GM12865 (cell line): ENCODE data around the gene ASTN1.

Source experiments
- DNase-seq: peaks from one replicate; pipeline ENCODE4 v3.0.0; 2010; ENCODE audit warnings: low read depth
- H3K4me3 ChIP-seq: 2 replicates; pipeline ENCODE4 v1.5.1; 2011; ENCODE audit warnings: mild to moderate bottlenecking, low read depth, low read length, control low read depth
- CTCF ChIP-seq: IDR thresholded peaks from 2 replicates; pipeline ENCODE4 v1.5.1; 2011; ENCODE audit warnings: low read length, control low read depth, low read depth, inconsistent platforms; ENCODE audit not compliant: insufficient read depth; ENCODE audit errors: missing control alignments

The ASTN1 gene

GRCh38 chr1:177198243-177198642 lies 33.7 kb upstream of the ASTN1 start:
- no peak overlapping the region for H3K4me3 ChIP-seq
- no peak for TF ChIP-seq CTCF
- no peak for DNase-seq

GRCh38 chr1:177190308-177190970 lies 25.9 kb upstream of the ASTN1 start:
- DNase-seq = no peak
- no peak overlapping the region for H3K4me3 ChIP-seq
- no peak for TF ChIP-seq CTCF

GRCh38 chr1:177186639-177187038 lies 22.1 kb upstream of the ASTN1 start:
- TF ChIP-seq CTCF = no peak
- no peak overlapping the region for H3K4me3 ChIP-seq
- no peak for DNase-seq

- peak; percentile 43 for TF ChIP-seq CTCF
- no peak for DNase-seq
- H3K4me3 ChIP-seq = no peak overlapping the region
These were observed 20.7 kb upstream of the ASTN1 start for GRCh38 chr1:177185209-177185608.

- H3K4me3 ChIP-seq = no peak overlapping the region
- TF ChIP-seq CTCF = no peak
- no peak for DNase-seq
These were observed 19.3 kb upstream of the ASTN1 start for GRCh38 chr1:177183836-177184235.

- peak; percentile 55 for DNase-seq
- peak; percentile 76 for TF ChIP-seq CTCF
- H3K4me3 ChIP-seq = no peak overlapping the region
These were observed 17.2 kb upstream of the ASTN1 start for GRCh38 chr1:177181631-177182291.

GRCh38 chr1:177181280-177181630 lies 16.7 kb upstream of the ASTN1 start:
- no peak overlapping the region for H3K4me3 ChIP-seq
- TF ChIP-seq CTCF = no peak
- DNase-seq = no peak
